ELR (cell line): ENCODE results near the gene CXCL11.
"Not testable (repeated sequence)": the region's sequence is repeated elsewhere in the genome, so short reads cannot be mapped to it uniquely, and the experiment has no call there.

Experiments
- DNase-seq: peaks from one replicate; pipeline ENCODE4 v3.0.0-alpha.2; 2015; ENCODE audit warnings: low read depth

Gene CXCL11

DNA sequence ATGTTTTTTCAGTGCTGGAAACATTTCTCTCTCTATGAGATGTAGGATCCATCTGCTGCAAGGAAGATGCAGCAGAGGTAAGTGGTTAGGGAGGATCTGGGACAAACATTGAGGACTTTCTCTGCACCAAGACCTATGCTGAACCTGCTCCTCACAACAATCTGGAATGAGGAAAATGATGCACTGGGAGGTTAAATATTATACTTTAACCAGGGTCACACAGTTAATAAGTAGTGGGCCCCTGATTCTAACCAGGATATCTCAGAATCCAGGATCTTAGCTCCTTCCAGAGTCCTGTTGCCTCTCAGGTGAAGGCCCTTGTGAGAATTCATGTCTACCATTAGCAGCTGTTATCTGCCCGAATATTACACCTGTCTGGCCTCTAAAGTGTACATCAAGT, 35.6 kb downstream of the CXCL11 start:
- DNase-seq, result no peak

DNA sequence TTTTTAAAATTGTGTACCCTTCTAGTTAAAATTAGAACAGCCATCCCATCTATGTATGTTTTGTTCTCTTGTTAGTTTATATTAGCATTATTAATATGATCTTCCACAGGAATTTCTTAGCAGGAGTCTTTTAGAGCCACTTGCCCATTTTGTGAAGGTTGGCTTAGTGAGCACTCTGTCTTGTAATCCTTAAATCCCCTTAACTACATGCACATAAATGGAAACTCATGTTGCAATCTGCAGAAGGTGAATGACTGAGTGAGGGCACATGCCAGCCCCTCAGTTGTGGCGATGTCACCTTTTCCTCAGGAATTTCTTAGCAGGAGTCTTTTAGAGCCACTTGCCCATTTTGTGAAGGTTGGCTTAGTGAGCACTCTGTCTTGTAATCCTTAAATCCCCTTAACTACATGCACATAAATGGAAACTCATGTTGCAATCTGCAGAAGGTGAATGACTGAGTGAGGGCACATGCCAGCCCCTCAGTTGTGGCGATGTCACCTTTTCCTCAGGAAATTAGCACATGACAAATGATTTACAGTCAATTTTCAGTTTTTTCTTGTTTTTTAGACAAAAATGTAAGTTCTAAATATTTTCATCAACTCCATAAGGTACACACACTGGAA, 37.2 kb downstream of the CXCL11 start:
- not testable (repeated sequence) for DNase-seq

DNA sequence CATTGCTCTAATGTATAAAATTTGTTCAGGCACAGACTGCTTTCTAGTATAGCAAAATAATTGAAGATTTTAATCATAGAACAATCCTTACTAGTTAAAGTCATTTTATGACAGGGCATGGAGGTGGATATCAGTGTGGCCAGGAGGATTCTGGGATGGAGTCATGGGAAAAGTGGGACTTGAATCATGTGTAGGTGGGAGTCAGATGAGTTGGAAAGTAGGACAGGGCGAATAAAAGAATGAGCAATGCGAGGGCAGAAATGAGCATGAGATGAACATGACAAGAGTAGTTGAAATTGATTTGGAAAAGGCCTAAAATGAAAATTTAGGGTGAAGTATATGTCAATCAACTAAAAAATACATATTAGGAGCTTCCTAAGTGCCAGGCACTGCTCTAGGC, 37.9 kb downstream of the CXCL11 start:
- DNase-seq, result no peak

DNA sequence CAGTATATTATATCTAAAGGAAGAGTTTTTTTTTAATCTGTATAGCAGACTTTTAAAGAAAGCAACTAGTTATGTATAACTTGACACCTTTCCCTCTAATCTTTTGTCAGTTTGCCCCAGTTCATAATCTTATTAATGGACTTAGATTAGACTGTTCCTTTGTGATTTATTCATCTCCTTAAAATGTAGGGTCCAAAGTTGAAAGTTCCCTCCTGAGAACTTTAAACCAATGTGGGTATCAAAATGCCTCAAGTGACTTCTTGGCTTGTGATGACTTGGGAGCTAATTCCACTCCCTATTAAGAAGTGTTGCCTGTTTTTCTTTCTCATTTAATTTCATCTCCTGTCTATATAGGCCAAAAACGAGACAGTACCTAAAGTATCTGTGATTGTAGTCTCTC, 38.8 kb downstream of the CXCL11 start:
- no peak for DNase-seq

DNA sequence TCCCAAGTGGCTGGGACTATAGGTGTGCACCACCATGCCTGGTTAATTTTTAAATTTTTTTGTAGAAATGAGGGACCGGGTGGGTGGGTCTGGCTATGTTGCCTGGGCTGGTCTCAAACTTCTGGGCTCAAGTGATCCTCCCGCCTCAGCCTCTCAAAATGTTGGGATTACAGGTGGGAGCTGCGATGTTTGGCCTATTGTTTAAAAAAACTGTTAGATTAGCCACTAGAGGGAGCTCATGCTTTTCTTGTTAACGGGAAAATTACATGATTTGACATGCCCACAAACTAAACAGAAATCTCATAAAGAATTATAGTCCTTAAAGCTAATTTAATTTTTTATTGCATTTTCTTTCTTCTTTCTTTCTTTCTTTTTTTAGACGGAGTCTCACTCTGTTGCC, 40.1 kb downstream of the CXCL11 start:
- peak; percentile 75 for DNase-seq

DNA sequence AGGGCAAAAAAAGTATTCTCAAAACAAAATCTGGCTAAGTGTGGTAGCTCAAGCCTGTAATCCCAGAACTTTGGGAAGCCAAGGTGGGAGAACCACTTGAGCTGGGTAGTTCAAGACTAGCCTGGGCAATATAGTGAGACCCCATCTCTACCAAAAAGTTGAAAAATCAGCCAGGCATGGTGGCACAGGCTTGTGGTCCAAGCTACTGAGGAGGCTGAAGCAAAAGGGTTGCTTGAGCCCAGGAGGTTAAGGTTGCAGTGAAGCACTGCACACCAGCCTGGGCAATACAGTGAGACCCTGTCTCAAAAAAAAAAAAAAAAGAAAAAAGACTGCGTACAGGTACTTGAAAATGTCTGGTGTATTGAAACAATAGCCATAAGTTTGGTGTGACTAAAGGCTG, 43.4 kb downstream of the CXCL11 start:
- no peak for DNase-seq

DNA sequence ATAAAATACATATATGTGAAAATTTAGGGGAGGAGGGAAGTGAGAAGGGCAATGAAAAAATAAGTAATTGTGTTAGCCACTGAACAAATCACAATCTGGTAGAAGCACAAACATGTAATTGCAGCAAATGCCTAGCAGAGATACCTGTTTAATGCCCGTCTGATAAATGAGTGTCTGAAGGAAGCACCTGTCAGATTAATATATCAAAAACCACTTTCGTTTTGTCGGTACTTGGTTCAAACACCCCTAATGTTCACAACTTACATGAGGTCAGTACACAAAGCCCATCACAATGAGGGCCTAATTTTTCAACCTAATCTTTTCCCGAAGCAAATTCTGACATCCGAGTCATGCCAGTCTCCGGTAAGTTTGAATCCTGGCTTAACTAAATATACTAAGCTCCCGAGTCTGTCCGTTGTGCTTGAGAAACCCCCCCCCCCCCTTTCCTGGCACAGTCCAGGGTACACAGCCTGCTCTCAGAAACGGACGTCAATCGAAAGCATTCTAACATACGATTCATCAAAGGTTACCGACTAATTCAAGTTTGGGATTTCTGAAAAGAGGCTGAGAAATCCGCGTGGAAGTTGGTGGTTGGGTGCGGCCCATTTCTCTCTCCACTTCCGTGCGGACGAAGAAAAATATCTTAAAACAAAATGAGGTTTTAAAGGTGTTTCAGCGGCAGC, 45.9 kb downstream of the CXCL11 start:
- DNase-seq, result peak; percentile 15

DNA sequence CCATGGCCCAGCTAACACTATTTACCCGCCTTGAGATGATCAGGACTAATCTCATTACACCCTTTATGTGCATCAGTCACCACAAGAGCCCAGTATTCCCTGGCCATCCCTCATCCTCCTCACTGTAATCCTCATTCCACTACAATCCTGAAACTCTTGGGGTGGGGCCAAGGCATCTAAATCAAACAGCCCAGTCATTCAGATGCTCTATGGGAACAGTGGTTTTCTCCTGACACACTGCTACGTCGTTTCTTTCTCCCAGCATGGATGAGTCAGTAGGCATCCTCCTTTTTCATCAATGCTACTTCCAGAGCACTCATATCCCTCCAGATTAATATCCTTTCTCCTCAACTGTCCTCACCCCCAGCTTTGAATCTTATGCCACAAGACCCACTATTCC, 50.8 kb downstream of the CXCL11 start:
- DNase-seq, result peak; percentile 96
